Stimulated activated CD4-positive, alpha-beta T cell treated with anti-CD3 and anti-CD28 coated beads, Interleukin-1b, Interleukin-23, amount 100 ng/mL, for 48 hours (primary cell): Measurements from ENCODE around the gene CHRNB2.
"Not testable (repeated sequence)": the region's sequence is repeated elsewhere in the genome, so short reads cannot be mapped to it uniquely, and the experiment has no call there.

ENCODE experiments used
- DNase-seq: peaks from one replicate; pipeline ENCODE4 v3.0.0-alpha.2; 2020

The CHRNB2 gene

GRCh38 chr1:154567386-154568156 lies at the start of gene CHRNB2:
Gene CHRNB2 (plus strand): TSS chr1:154567778. CDS start chr1:154568045, 267 bp downstream.
- peak; percentile 66 for DNase-seq

- DNase-seq = no peak
Observed at GRCh38 chr1:154519591-154519991, 48.0 kb upstream of the CHRNB2 start.

GRCh38 chr1:154520333-154520732 lies 47.2 kb upstream of the CHRNB2 start:
- no peak for DNase-seq

GRCh38 chr1:154521695-154522094 lies 45.9 kb upstream of the CHRNB2 start:
- no peak for DNase-seq

GRCh38 chr1:154524881-154525280 lies 42.7 kb upstream of the CHRNB2 start:
- DNase-seq = no peak

GRCh38 chr1:154527192-154527591 lies 40.4 kb upstream of the CHRNB2 start:
- no peak for DNase-seq

GRCh38 chr1:154529308-154529707 lies 38.3 kb upstream of the CHRNB2 start:
- DNase-seq = no peak

- not testable (repeated sequence) for DNase-seq
Observed at GRCh38 chr1:154531950-154532349, 35.6 kb upstream of the CHRNB2 start.

GRCh38 chr1:154533952-154534844 lies 33.4 kb upstream of the CHRNB2 start:
- DNase-seq = no peak

GRCh38 chr1:154536570-154536969 lies 31.0 kb upstream of the CHRNB2 start:
- DNase-seq = no peak

- no peak for DNase-seq
Observed at GRCh38 chr1:154539486-154540483, 27.8 kb upstream of the CHRNB2 start.

- DNase-seq = no peak
Observed at GRCh38 chr1:154541231-154541630, 26.3 kb upstream of the CHRNB2 start.

- DNase-seq = peak; percentile 67
Observed at GRCh38 chr1:154546264-154547063, 21.1 kb upstream of the CHRNB2 start.

- DNase-seq = no peak
Observed at GRCh38 chr1:154547105-154547732, 20.4 kb upstream of the CHRNB2 start.

- DNase-seq = no peak
Observed at GRCh38 chr1:154548028-154548427, 19.6 kb upstream of the CHRNB2 start.

- DNase-seq = no peak
Observed at GRCh38 chr1:154549202-154549770, 18.3 kb upstream of the CHRNB2 start.

GRCh38 chr1:154550070-154550469 lies 17.5 kb upstream of the CHRNB2 start:
- no peak for DNase-seq

GRCh38 chr1:154550657-154551056 lies 16.9 kb upstream of the CHRNB2 start:
- no peak for DNase-seq

GRCh38 chr1:154551474-154551873 lies 16.1 kb upstream of the CHRNB2 start:
- DNase-seq = no peak

- no peak for DNase-seq
Observed at GRCh38 chr1:154552036-154552435, 15.5 kb upstream of the CHRNB2 start.
